Testis (tissue), 5 donors: ENCODE data around the gene TBC1D32. TPM values are rescaled to one million over a fixed set of nuclear protein-coding genes. Genes with fewer than 3 reads are reported as not detected.
"Not testable (repeated sequence)": the region's sequence is repeated elsewhere in the genome, so short reads cannot be mapped to it uniquely, and the experiment has no call there.

Experiments used
- DNase-seq: peaks from one replicate; pipeline ENCODE4 v3.0.0-alpha.2; 2019
- H3K27ac ChIP-seq, 2 donors: fragments of 200-600 bp; sonication (generic); one replicate each; pipeline ENCODE4 v1.5.1; 2019
- H3K27me3 ChIP-seq: fragments of 200-600 bp; sonication (generic); one replicate; pipeline ENCODE4 v1.5.1; 2019
- H3K36me3 ChIP-seq: fragments of 200-600 bp; sonication (generic); one replicate; pipeline ENCODE4 v1.5.1; 2017; ENCODE audit warnings: low read depth; ENCODE audit errors: missing control alignments
- H3K4me1 ChIP-seq: fragments of 200-600 bp; sonication (generic); one replicate; pipeline ENCODE4 v1.5.1; 2019
- H3K4me3 ChIP-seq, 2 donors: fragments of 200-600 bp; sonication (generic); one replicate each; pipeline ENCODE4 v1.5.1; 2017 to 2019
- H3K9me3 ChIP-seq: fragments of 200-600 bp; sonication (generic); one replicate; pipeline ENCODE4 v1.5.1; 2017
- POLR2A ChIP-seq: fragments of 450-650 bp; IDR thresholded peaks from one replicate; pipeline ENCODE4 v1.6.1; 2017; ENCODE audit warnings: antibody characterized with exemption, mild to moderate bottlenecking, moderate library complexity
- WGBS, 2 donors: methylation state at CpG; one replicate each; pipeline ENCODE4 v1.1.5; 2018; 5-methylcytosine and 5-hydroxymethylcytosine counted together
- intact Hi-C: fragments of 100-400 bp; cut with DNase I; formaldehyde crosslinking; loops from one replicate; pipeline ENCODE4 v1.15.1; 2023; ENCODE audit warnings: low total_unique reads
- long read RNA-seq, 2 donors: transcript quantifications; one replicate each; lab custom pipeline, GENCODE V29; 2026
- polyA plus RNA-seq: library from polyadenylated mRNA; stranded (reverse); fragments of 350-450 nt; fragmentation: Illumina TruSeq; extraction: RNeasy Lipid Tissue Mini Kit (QIAGEN cat#74804); gene quantifications from one replicate; pipeline ENCODE4 v1.2.3, GENCODE V29; 2014; ENCODE audit warnings: low read depth, low replicate concordance; ENCODE audit not compliant: insufficient read depth
- total RNA-seq, 2 donors: library from RNA; depleted of rRNA; stranded (reverse); fragments of >200 nt; gene quantifications; one replicate each; pipeline ENCODE4 v1.2.3, GENCODE V29; 2016
- TF ChIP-seq, protein P1 (sequence below), 3 experiments: fragments of 450-650 bp in 2 of 3; fragments of 200-600 bp in 1 of 3; sonication (generic) in 1 of 3; IDR thresholded peaks; one replicate each; pipeline ENCODE4 v1.5.1; 2016 to 2019; ENCODE audit warnings: antibody characterized with exemption in 3 of 3, mild to moderate bottlenecking in 2 of 3, moderate library complexity in 1 of 3

TBC1D32 gene
- total RNA-seq = 10 to 100 TPM; 22.1 to 37.4 TPM
- polyA plus RNA-seq = 9.3 TPM
- long read RNA-seq, donor 1, partial matches to known transcripts = 0 of 1 reads
- long read RNA-seq, donor 1, other reads (novel, unspliced or antisense) = 0 of 1 reads
- long read RNA-seq, donor 2, partial matches to known transcripts = 0 of 1 reads
- long read RNA-seq, donor 2, other reads (novel, unspliced or antisense) = 0 of 1 reads

DNA sequence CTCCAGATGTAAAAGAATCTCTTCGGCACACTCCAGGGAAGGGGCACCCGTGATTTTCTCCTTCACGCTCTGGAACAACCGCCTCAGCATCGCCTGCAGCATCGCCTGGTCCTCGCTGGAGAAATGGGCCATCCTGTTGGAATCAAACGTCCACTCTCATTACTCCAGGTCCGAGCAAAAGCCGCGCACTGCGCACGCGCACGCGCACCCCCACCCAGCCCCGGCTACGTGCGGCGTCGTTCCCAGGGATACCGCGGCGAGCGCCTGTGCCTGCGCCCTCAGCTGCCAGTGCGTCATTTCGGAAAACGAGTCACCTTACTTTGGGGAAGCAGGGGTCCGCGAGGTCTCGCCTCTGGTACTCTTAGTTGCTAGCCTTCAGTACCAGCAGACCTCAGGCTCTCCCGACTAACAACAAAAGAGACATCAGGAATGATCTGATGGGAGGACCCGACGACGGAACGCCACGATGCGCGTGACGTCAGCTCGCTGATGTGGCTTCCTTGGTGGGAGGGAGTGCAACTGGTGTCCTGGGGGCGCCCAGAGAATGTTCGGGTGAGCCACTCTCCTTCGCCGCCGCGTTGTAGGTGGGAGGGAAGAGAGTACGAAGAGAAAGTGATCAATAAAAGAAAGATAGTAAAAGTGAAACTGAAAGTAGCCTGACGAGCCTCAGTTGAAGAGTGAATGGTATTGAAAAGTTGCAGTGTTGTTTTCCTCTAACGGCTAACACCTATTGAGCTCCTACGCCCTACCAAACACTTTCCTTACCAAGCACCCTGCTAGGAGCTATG lies at the start of gene TBC1D32:
Gene TBC1D32 (minus strand): TSS at position 182 of the 788 bp plus-strand sequence. CDS start 50 bp downstream, at position 132.
- DNase-seq = peak; percentile 95
- intact Hi-C loops = no loop called here
- TF ChIP-seq, protein P1, sequence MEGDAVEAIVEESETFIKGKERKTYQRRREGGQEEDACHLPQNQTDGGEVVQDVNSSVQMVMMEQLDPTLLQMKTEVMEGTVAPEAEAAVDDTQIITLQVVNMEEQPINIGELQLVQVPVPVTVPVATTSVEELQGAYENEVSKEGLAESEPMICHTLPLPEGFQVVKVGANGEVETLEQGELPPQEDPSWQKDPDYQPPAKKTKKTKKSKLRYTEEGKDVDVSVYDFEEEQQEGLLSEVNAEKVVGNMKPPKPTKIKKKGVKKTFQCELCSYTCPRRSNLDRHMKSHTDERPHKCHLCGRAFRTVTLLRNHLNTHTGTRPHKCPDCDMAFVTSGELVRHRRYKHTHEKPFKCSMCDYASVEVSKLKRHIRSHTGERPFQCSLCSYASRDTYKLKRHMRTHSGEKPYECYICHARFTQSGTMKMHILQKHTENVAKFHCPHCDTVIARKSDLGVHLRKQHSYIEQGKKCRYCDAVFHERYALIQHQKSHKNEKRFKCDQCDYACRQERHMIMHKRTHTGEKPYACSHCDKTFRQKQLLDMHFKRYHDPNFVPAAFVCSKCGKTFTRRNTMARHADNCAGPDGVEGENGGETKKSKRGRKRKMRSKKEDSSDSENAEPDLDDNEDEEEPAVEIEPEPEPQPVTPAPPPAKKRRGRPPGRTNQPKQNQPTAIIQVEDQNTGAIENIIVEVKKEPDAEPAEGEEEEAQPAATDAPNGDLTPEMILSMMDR (IDR thresholded peaks at IDR 0.05) = peak in 1 of 3 experiments; percentile 23
- no peak for TF ChIP-seq POLR2A
- 1% methylated on average over 32 to 43 of the region's 52 CpGs for WGBS, 2 donors
- H3K27me3 ChIP-seq = no peaks in the 10 kb centered on the region
- peak within 1 kb of the TSS; percentile 56 to 85 for H3K4me3 ChIP-seq
- H3K9me3 ChIP-seq = no peaks in the 10 kb centered on the region
- H3K4me1 ChIP-seq = no peaks in the 10 kb centered on the region
- H3K27ac ChIP-seq = peak within 1 kb of the TSS; percentile 89 to 99
- no peaks in the 10 kb centered on the region for H3K36me3 ChIP-seq

DNA sequence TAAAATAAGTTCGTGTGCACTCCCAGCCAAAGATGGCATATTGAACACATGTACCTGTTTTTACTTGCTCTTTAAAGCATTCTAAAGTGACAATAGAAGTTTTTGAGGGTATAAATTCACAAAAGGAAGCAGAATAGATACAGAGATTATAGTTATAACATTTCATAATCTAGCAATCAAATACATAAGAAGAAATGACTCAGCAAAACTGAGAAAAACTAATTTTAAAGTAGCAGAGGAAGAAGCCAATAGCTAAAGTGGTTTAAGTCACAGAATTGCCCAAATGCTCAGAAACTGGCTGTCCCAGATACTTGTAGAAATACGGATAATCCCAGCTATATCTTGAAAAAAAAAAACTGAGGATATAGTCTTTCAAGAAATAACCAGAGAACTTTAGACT lies 49.2 kb upstream of the TBC1D32 start:
- no peaks in the 10 kb centered on the region for H3K9me3 ChIP-seq
- 55 to 56% methylated on average over 2 of the region's 2 CpGs for WGBS, 2 donors
- TF ChIP-seq, protein P1 (IDR thresholded peaks at IDR 0.05) = no peak
- TF ChIP-seq POLR2A = no peak
- no peak overlapping the region for H3K27ac ChIP-seq
- no peak for DNase-seq
- no peaks in the 10 kb centered on the region for H3K27me3 ChIP-seq
- no peaks in the 10 kb centered on the region for H3K36me3 ChIP-seq
- H3K4me1 ChIP-seq = no peaks in the 10 kb centered on the region
- no peak overlapping the region for H3K4me3 ChIP-seq
- intact Hi-C loops = no loop called here

GRCh38 chr6:121382467-121383121 lies 48.3 kb upstream of the TBC1D32 start:
- no peaks in the 10 kb centered on the region for H3K36me3 ChIP-seq
- H3K27me3 ChIP-seq = no peaks in the 10 kb centered on the region
- TF ChIP-seq POLR2A = no peak
- TF ChIP-seq, protein P1 (IDR thresholded peaks at IDR 0.05) = no peak
- no peaks in the 10 kb centered on the region for H3K9me3 ChIP-seq
- WGBS, 2 donors = 36 to 48% methylated on average over 3 of the region's 3 CpGs
- no peaks in the 10 kb centered on the region for H3K4me1 ChIP-seq
- intact Hi-C loops = no loop called here
- no peak overlapping the region for H3K27ac ChIP-seq
- no peak for DNase-seq
- no peak overlapping the region for H3K4me3 ChIP-seq

GRCh38 chr6:121376411-121376810 lies 42.1 kb upstream of the TBC1D32 start:
- Histone ChIP-seq H3K27ac (no peak overlapping the region), H3K9me3 (no peaks in the 10 kb centered on the region), H3K4me1 (no peaks in the 10 kb centered on the region), H3K36me3 (no peaks in the 10 kb centered on the region), H3K4me3 (no peak overlapping the region), H3K27me3 (no peaks in the 10 kb centered on the region)
- no peak for DNase-seq
- intact Hi-C loops = no loop called here
- WGBS, 2 donors = 87 to 90% methylated on average over 4 of the region's 4 CpGs
- no peak for TF ChIP-seq POLR2A
- TF ChIP-seq, protein P1 (IDR thresholded peaks at IDR 0.05) = no peak

DNA sequence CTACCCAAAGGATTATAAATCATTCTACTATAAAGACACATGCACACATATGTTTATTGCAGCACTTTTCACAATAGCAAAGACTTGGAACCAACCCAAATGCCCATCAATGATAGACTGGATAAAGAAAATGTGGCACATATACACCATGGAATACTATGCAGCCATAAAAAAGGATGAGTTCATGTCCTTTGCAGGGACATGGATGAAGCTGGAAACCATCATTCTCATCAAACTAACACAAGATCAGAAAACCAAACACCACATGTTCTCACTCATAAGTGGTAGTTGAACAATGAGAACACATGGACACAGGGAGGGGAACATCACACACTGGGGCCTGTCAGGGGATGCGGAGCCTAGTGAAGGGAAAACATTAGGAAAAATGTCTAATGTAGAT lies 39.9 kb upstream of the TBC1D32 start:
- H3K9me3 ChIP-seq, H3K4me3 ChIP-seq, H3K4me1 ChIP-seq, intact Hi-C loops, DNase-seq, H3K36me3 ChIP-seq, H3K27ac ChIP-seq, H3K27me3 ChIP-seq: not testable (repeated sequence)
- 92 to 93% methylated on average over 1 of the region's 1 CpG for WGBS, 2 donors
